HL-60 (cell line): ENCODE data around the gene NOTCH2.

Experiments
- POLR2AphosphoS5 ChIP-seq: IDR thresholded peaks from 2 replicates; pipeline ENCODE4 v1.6.1; 2012; ENCODE audit warnings: low read depth
- REST ChIP-seq: IDR thresholded peaks from 2 replicates; pipeline ENCODE4 v1.6.1; 2012; ENCODE audit warnings: low read depth; ENCODE audit not compliant: insufficient replicate concordance

GRCh38 chr1:119879510-119880434, 189.7 kb downstream of the NOTCH2 start:
- TF ChIP-seq POLR2AphosphoS5 = no peak
- no peak for TF ChIP-seq REST
